Endothelial cell of umbilical vein (primary cell): Measurements from ENCODE around the gene MOBP. TPM values are rescaled to one million over a fixed set of nuclear protein-coding genes. Genes with fewer than 3 reads are reported as not detected.

Source experiments
- BruUV-seq: library from RNA; stranded (reverse); fragments of 400-500 nt; replicated peaks from 2 replicates; lab custom pipeline; 2021; lab: Mats Ljungman, UMichigan
- CTCF ChIA-PET: fragments of 300-600, 350-600 bp; sonication (Branson Sonifier 250); formaldehyde crosslinking; loops from one replicate; lab custom pipeline; 2021; ENCODE audit warnings: antibody characterized with exemption, inconsistent platforms; lab: Charles Lee
- POLR2A ChIA-PET: fragments of 300-600, 350-600 bp; sonication (Branson Sonifier 250); formaldehyde crosslinking; loops from one replicate; lab custom pipeline; 2021; ENCODE audit warnings: antibody characterized with exemption, inconsistent platforms; lab: Charles Lee
- DNase-seq: peaks from one replicate; pipeline ENCODE4 v3.0.0-alpha.2; 2011; ENCODE audit warnings: low read depth, low spot score
- FAIRE-seq: peaks from 2 replicates; lab custom pipeline; 2011; peaks lifted over from hg19 to GRCh38; lab: Jason Lieb, UNC
- H2AFZ ChIP-seq: 2 replicates; pipeline ENCODE4 v1.6.0; 2012; ENCODE audit warnings: low read depth, low read length, control low read depth, inconsistent platforms
- H3K27ac ChIP-seq: 2 replicates; pipeline ENCODE4 v1.5.1; 2011; ENCODE audit warnings: low read depth, mild to moderate bottlenecking, control low read depth, low read length, moderate library complexity; ENCODE audit not compliant: insufficient read depth
- H3K27me3 ChIP-seq, 2 experiments: 2 replicates each; pipeline versions ENCODE4 v1.6.0 to v1.6.1; 2011; ENCODE audit warnings: low read length in 2 of 2, mixed read lengths in 1 of 2; ENCODE audit not compliant: control insufficient read depth in 2 of 2, insufficient read depth in 2 of 2
- H3K36me3 ChIP-seq, 2 experiments: 2 replicates in 1 of 2; 3 replicates in 1 of 2; pipeline ENCODE4 v1.5.1; 2011; ENCODE audit warnings: low read length in 2 of 2, mild to moderate bottlenecking in 1 of 2, moderate library complexity in 1 of 2; ENCODE audit not compliant: control insufficient read depth in 2 of 2, insufficient read depth in 2 of 2; ENCODE audit errors: extremely low read depth in 1 of 2
- H3K4me1 ChIP-seq: 3 replicates; pipeline ENCODE4 v1.5.1; 2011; ENCODE audit warnings: mild to moderate bottlenecking, low read length; ENCODE audit not compliant: control insufficient read depth, insufficient read depth; ENCODE audit errors: extremely low read depth
- H3K4me2 ChIP-seq: 2 replicates; pipeline ENCODE4 v1.6.1; 2011; ENCODE audit warnings: low read length, control low read depth, mixed read lengths; ENCODE audit not compliant: insufficient read depth
- H3K4me3 ChIP-seq, 3 experiments: fragments of 200-600 bp in 1 of 3; sonication (generic), shearing (Covaris generic) in 1 of 3; replicated peaks in 1 of 3; 2 replicates each; pipeline ENCODE4 v1.5.1; 2011 to 2016; ENCODE audit warnings: control low read depth in 3 of 3, low read length in 3 of 3, mild to moderate bottlenecking in 2 of 3, inconsistent platforms in 1 of 3, low read depth in 1 of 3, moderate library complexity in 1 of 3; ENCODE audit not compliant: insufficient read depth in 1 of 3
- H3K79me2 ChIP-seq: 2 replicates; pipeline ENCODE4 v1.6.0; 2012; ENCODE audit warnings: low read length, inconsistent platforms; ENCODE audit not compliant: control insufficient read depth, insufficient read depth
- H3K9ac ChIP-seq: replicated peaks from 2 replicates; pipeline ENCODE3; 2011; ENCODE audit warnings: low read length, control low read depth; ENCODE audit not compliant: insufficient read depth; ENCODE audit errors: extremely low read depth
- H3K9me1 ChIP-seq: replicated peaks from 3 replicates; pipeline ENCODE4 v1.6.0; 2011; ENCODE audit warnings: mild to moderate bottlenecking, low read length; ENCODE audit not compliant: control insufficient read depth, insufficient read depth; ENCODE audit errors: extremely low read depth
- H3K9me3 ChIP-seq: replicated peaks from 2 replicates; pipeline ENCODE4 v1.5.1; 2012; ENCODE audit warnings: low read length, inconsistent platforms; ENCODE audit not compliant: control insufficient read depth, insufficient read depth
- H4K20me1 ChIP-seq: replicated peaks from 2 replicates; pipeline ENCODE3; 2011; ENCODE audit warnings: mild to moderate bottlenecking, low read length; ENCODE audit not compliant: control insufficient read depth, insufficient read depth; ENCODE audit errors: extremely low read depth
- CTCF ChIP-seq, 2 donors: IDR thresholded peaks; 1 replicate in 1 of 2; 2 replicates in 1 of 2; pipeline ENCODE4 v1.5.1; 2011; ENCODE audit warnings: low read length in 2 of 2, mild to moderate bottlenecking in 2 of 2, moderate library complexity in 2 of 2, control low read depth in 1 of 2, inconsistent platforms in 1 of 2, low read depth in 1 of 2; ENCODE audit not compliant: insufficient read depth in 1 of 2; ENCODE audit errors: extremely low read depth in 1 of 2
- EZH2 ChIP-seq: IDR thresholded peaks from 2 replicates; pipeline ENCODE4 v1.6.1; 2012; ENCODE audit warnings: borderline replicate concordance, low read depth, mild to moderate bottlenecking, moderate library complexity, low read length, inconsistent platforms; ENCODE audit not compliant: severe bottlenecking
- FOS ChIP-seq: IDR thresholded peaks from 2 replicates; pipeline ENCODE4 v1.6.1; 2011; ENCODE audit warnings: mild to moderate bottlenecking, low read length, moderate library complexity, borderline replicate concordance; ENCODE audit not compliant: insufficient read depth
- GATA2 ChIP-seq: IDR thresholded peaks from 2 replicates; pipeline ENCODE4 v1.7.0; 2011; ENCODE audit warnings: low read depth, mild to moderate bottlenecking, moderate library complexity, mixed read lengths, low read length; ENCODE audit not compliant: insufficient read length, insufficient read depth
- JUN ChIP-seq: IDR thresholded peaks from 2 replicates; pipeline ENCODE4 v1.6.1; 2011; ENCODE audit warnings: borderline replicate concordance, low read depth; ENCODE audit not compliant: insufficient read length, insufficient read depth
- MAX ChIP-seq: IDR thresholded peaks from 2 replicates; pipeline ENCODE4 v1.6.1; 2011; ENCODE audit not compliant: insufficient read depth, insufficient read length
- MYC ChIP-seq: IDR thresholded peaks from one replicate; pipeline ENCODE4 v1.6.1; 2011; ENCODE audit warnings: mild to moderate bottlenecking, low read depth, low read length
- POLR2A ChIP-seq: IDR thresholded peaks from 2 replicates; pipeline ENCODE4 v1.6.1; 2012; ENCODE audit warnings: low read depth, mild to moderate bottlenecking, control low read depth, low read length
- POLR2AphosphoS5 ChIP-seq: IDR thresholded peaks from 2 replicates; pipeline ENCODE4 v1.6.1; 2012; ENCODE audit warnings: low read depth, mild to moderate bottlenecking, control low read depth, low read length, moderate library complexity; ENCODE audit not compliant: insufficient read depth
- dilution Hi-C: fragments of 300-500 bp; cut with MboI; formaldehyde crosslinking; loops from one replicate; pipeline ENCODE4 v1.15.0; 2019; ENCODE audit warnings: low sequenced_read_pairs; ENCODE audit not compliant: extremely low pct_ligation_motif_present
- intact Hi-C: fragments of 100-400 bp; cut with micrococcal nuclease; formaldehyde crosslinking; loops from one replicate; pipeline ENCODE4 v1.10.0; 2022
- polyA plus RNA-seq, 4 experiments: library from polyadenylated mRNA; depleted of rRNA in 3 of 4; stranded (reverse) in 3 of 4; unstranded in 1 of 4; fragments of >200 nt; gene quantifications; 2 replicates each; pipeline versions ENCODE4 v1.2.1 to v1.2.3, GENCODE V29; 2011 to 2012; ENCODE audit warnings: missing spikeins in 1 of 4
- total RNA-seq: library from RNA; stranded (reverse); gene quantifications from 2 replicates; pipeline ENCODE4 v1.2.3, GENCODE V29; 2021

Gene MOBP
- total and polyA plus RNA-seq, 2 donors (not counting 3 experiments of a cell fraction or from before 2014, with no cell fraction given): 2.0 to 2.3 TPM

- ChIA-PET CTCF (interaction anchor here (1.0 to 1.2 kb wide), 2 partner anchors 30 to 99 kb away, joined by 3 to 5 read pairs; no protein-coding TSS in a partner anchor), POLR2A (no interaction called here)
- intact Hi-C loops (loop anchor here (1.0 kb wide), 2 partner anchors 137 to 677 kb away; no protein-coding TSS in a partner anchor), dilution Hi-C loops (no loop called here)
- Histone ChIP-seq H3K27me3 (peaks cover 0 to 6% of the 10 kb centered on the region in 2 experiments), H3K36me3 (no peaks in the 10 kb centered on the region), H3K9me1 (no peaks in the 10 kb centered on the region), H3K9me3 (no peaks in the 10 kb centered on the region), H3K4me1 (peaks cover 23% of the 10 kb centered on the region), H3K4me2 (peak overlapping the region; percentile 68), H4K20me1 (no peaks in the 10 kb centered on the region), H3K9ac (peak overlapping the region; percentile 70), H3K79me2 (no peaks in the 10 kb centered on the region), H2AFZ (peak overlapping the region; percentile 92), H3K4me3 (peak overlapping the region; percentile 49 to 64 (median 63)), H3K27ac (peak overlapping the region; percentile 46)
- no peak for DNase-seq
- FAIRE-seq: peak; percentile 21
- BruUV-seq: TSS peak; percentile 36
- TF ChIP-seq EZH2: no peak
- TF ChIP-seq POLR2AphosphoS5: no peak
- no peak for TF ChIP-seq FOS
- TF ChIP-seq MAX: no peak
- no peak for TF ChIP-seq POLR2A
- TF ChIP-seq JUN: no peak
- no peak for TF ChIP-seq CTCF (IDR thresholded peaks at IDR 0.05; ENCODE audit: extremely low read depth in 1 of 2, insufficient read depth in 1 of 2, low read depth in 1 of 2, low read length in 2 of 2)
- TF ChIP-seq GATA2: no peak
- TF ChIP-seq MYC: no peak
Measured at GRCh38 chr3:39501968-39502837, 34.7 kb downstream of the MOBP start.
